Subcutaneous abdominal adipose tissue (tissue), 5 donors: ENCODE measurements around the gene NEURL2.

Experiments used
- H3K27ac ChIP-seq: one replicate; pipeline ENCODE4 v1.7.0; 2013; ENCODE audit warnings: low read depth, mild to moderate bottlenecking, inconsistent platforms, low read length, moderate library complexity
- H3K27me3 ChIP-seq, 5 donors: one replicate each; pipeline ENCODE4 v1.7.0; 2013; ENCODE audit warnings: low read length in 5 of 5, inconsistent platforms in 1 of 5; ENCODE audit not compliant: control insufficient read depth in 5 of 5, insufficient read depth in 4 of 5
- H3K36me3 ChIP-seq, 5 donors: one replicate each; pipeline ENCODE4 v1.7.0; 2013; ENCODE audit warnings: low read length in 5 of 5; ENCODE audit not compliant: control insufficient read depth in 5 of 5, insufficient read depth in 5 of 5
- H3K4me1 ChIP-seq, 5 donors: one replicate each; pipeline ENCODE4 v1.7.0; 2013; ENCODE audit warnings: low read length in 5 of 5, mild to moderate bottlenecking in 3 of 5, moderate library complexity in 1 of 5; ENCODE audit not compliant: control insufficient read depth in 5 of 5, insufficient read depth in 5 of 5
- H3K4me3 ChIP-seq, 5 donors: one replicate each; pipeline ENCODE4 v1.7.0; 2013; ENCODE audit warnings: low read length in 5 of 5, low read depth in 1 of 5
- H3K9ac ChIP-seq, 5 donors: one replicate each; pipeline ENCODE4 v1.7.0; 2013; ENCODE audit warnings: low read length in 5 of 5, mild to moderate bottlenecking in 4 of 5, moderate library complexity in 3 of 5
- H3K9me3 ChIP-seq, 5 donors: one replicate each; pipeline ENCODE4 v1.7.0; 2013; ENCODE audit warnings: low read length in 5 of 5; ENCODE audit not compliant: control insufficient read depth in 5 of 5
- donor health status: healthy.
- donor health status: healthy.
- donor health status: healthy.
- donor health status: healthy.
- donor health status: healthy.

Gene NEURL2

GRCh38 chr20:45890077-45890984, 677 bp downstream of the NEURL2 start:
- Histone ChIP-seq H3K36me3 (peaks cover 5 to 45% (median 36%) of the 10 kb centered on the region in 5 donors), H3K9me3 (no peaks in the 10 kb centered on the region), H3K4me1 (peaks cover 5 to 35% (median 34%) of the 10 kb centered on the region in 5 donors)

DNA sequence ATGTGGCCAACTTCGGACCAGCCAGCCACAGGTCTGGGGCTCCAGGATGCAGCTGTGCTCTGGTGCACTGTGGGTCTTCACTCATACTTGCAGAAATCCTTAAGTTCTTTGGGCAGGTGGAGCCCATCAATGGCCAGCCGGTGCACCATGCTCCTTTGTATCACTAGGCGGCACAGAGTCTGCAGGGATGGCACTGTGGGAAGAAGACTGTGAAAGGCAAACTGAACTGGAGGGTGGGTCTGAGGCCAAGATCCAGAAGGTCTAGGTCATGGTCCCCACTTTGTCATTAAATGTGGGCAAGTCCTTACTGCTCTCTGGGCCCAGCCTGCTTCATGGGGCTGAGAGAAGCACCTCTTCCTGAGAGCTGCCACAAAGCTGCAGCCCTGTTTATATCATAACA, 2.3 kb downstream of the NEURL2 start:
- no peak overlapping the region for H3K27ac ChIP-seq
- H3K9ac ChIP-seq, result no peak overlapping the region
- peaks cover 0 to 33% (median 26%) of the 10 kb centered on the region in 5 donors for H3K36me3 ChIP-seq
- H3K4me3 ChIP-seq, result no peak overlapping the region
- H3K4me1 ChIP-seq, result peaks cover 5 to 46% (median 42%) of the 10 kb centered on the region in 5 donors
- H3K9me3 ChIP-seq, result no peaks in the 10 kb centered on the region
- H3K27me3 ChIP-seq, result no peaks in the 10 kb centered on the region

More at GRCh38 chr20:45890077-45890984, 677 bp downstream of the NEURL2 start:
- Histone ChIP-seq H3K9ac (peak overlapping the region; percentile 57 to 91 (median 67)), H3K27ac (peak overlapping the region; percentile 85), H3K4me3 (peak overlapping the region; percentile 31 to 83 (median 76)), H3K27me3 (no peaks in the 10 kb centered on the region)

DNA sequence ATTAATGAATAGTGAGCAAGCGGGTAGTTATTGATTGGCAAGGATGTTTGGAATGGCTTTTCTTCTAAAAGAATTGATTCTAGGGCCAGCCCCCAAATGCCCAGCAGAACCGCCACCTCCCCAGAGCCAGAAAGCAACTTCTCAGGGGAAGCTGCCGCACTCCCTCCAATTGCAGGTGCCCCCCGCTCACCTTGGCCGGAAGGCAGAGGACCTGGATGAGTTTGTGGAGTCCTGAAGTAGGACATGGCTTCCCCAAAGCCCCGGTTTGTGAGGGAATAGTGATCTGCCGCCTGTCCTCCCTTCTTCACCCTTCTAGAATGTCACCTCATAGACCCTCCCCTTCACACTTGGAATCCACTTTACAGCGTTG, 3.7 kb downstream of the NEURL2 start, which contains the start of gene SPATA25:
SPATA25 (minus strand) TSS at position 277 of the 370 bp plus-strand sequence; CDS start at position 245, 32 bp downstream.
- Histone ChIP-seq H3K27ac (no peak within 1 kb of the TSS), H3K27me3 (no peaks in the 10 kb centered on the region), H3K4me1 (peaks cover 5 to 37% (median 33%) of the 10 kb centered on the region in 5 donors), H3K9ac (no peak within 1 kb of the TSS), H3K9me3 (no peaks in the 10 kb centered on the region), H3K4me3 (no peak within 1 kb of the TSS), H3K36me3 (peaks cover 0 to 35% (median 28%) of the 10 kb centered on the region in 5 donors)

DNA sequence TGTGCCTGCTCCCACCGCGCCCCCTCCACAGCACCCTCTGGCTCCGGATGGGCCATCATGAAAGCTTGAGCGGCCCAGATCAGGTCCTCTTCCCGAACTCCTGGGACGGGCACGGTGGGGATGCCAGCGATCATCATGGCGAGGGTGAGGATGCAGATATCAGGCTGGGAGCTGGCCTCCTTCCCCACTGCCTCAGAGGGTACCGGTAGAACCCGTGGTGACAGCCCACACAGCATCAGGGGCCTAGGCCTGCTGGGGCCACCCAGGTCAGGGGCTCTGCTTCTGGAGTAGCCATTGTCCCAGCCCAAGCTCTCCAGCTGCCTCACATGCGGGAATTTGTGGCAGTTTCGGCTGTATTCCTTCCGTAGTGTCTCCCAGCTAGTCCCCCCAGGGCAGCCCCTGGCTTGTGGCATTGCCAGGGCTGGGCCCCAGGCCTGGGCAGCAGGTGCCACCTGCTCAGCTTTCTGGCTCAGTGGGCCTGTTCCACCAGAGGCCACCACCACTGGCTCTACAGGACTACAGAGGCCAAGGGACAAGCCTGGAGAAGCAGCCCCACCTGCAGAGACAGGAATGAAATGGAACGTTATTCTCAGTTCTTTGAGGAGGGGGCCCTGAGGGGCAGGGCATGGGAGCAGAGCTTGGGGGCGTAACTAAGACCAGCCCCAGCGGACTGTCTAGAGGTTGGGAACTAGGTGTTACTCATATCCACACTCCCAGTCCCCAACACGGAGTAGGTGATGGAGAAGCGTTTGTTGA, 4.2 kb downstream of the NEURL2 start:
- Histone ChIP-seq H3K9me3 (no peaks in the 10 kb centered on the region), H3K4me3 (no peak overlapping the region), H3K36me3 (peaks cover 0 to 34% (median 28%) of the 10 kb centered on the region in 5 donors), H3K27me3 (no peaks in the 10 kb centered on the region), H3K27ac (no peak overlapping the region), H3K4me1 (peaks cover 2 to 34% (median 32%) of the 10 kb centered on the region in 5 donors), H3K9ac (no peak overlapping the region)

DNA sequence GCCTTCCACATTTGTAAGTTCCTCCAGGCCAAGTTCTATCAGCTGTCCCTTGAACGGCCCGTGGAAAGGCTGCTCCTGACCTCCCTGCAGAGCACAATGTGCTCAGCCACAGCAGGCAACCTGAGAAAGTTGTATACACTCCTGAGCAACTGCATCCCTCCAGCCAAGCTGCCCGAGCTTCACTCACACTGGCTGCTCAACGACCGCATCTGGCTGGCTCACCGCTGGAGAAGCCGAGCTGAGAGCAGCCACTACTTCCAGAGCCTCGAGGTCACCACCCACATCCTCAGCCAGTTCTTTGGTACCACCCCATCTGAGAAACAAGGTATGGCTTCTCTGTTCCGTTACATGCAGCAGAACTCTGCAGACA, 7.9 kb downstream of the NEURL2 start:
- Histone ChIP-seq H3K27ac (no peak overlapping the region), H3K4me3 (no peak overlapping the region), H3K9me3 (no peaks in the 10 kb centered on the region), H3K4me1 (peaks cover 0 to 28% (median 22%) of the 10 kb centered on the region in 5 donors), H3K27me3 (no peaks in the 10 kb centered on the region), H3K9ac (no peak overlapping the region), H3K36me3 (peaks cover 0 to 40% (median 35%) of the 10 kb centered on the region in 5 donors)

GRCh38 chr20:45882469-45883099, 8.4 kb downstream of the NEURL2 start:
- Histone ChIP-seq H3K27me3 (no peaks in the 10 kb centered on the region), H3K9ac (no peak overlapping the region), H3K4me1 (peaks cover 0 to 28% (median 22%) of the 10 kb centered on the region in 5 donors), H3K9me3 (no peaks in the 10 kb centered on the region), H3K27ac (peak overlapping the region; percentile 30), H3K36me3 (peaks cover 0 to 44% (median 38%) of the 10 kb centered on the region in 5 donors), H3K4me3 (no peak overlapping the region)

DNA sequence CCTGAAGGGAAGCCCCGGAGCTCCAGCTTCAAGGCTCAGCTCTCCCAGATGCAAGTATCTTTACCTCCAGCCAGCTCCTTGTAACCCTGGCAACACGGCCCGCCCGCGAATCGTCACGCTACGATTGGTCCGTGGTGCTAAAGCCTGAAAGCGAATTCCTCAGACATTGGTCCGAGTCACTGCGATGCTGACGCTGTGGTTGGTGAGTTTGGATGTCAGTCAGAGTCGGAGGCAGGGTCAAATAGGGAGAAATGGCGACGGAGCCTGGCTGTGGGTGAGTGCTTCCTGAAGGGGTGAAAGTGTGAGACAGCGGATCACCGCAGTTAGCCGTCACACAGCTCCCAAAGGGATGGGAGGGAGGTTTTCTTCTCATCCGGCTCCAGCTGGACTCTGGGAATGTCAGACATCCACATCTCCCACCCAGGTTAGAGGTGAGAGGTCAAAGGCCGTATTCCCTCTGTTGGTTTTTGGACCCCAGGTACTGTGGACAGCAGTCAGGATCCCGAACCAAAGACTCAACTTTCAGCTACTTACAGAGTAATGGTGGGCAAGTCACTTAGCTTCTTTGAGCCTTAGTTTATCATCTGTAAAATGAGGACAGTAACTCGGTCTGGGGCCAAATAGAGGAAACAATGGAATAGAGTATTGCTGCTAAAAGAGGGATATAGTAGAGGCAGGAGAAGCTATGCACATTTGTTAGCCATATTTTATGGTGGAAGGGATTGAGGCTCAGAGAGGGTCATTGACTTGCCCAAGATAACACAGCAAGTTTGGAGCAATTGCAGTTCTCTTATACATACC, 9.8 kb downstream of the NEURL2 start, which contains the start of gene ZSWIM1:
ZSWIM1 (plus strand) TSS at position 240 of the 801 bp plus-strand sequence. CDS start 1,366 bp downstream, outside the sequence.
- Histone ChIP-seq H3K4me3 (peak within 1 kb of the TSS; percentile 80 to 97 (median 83)), H3K9ac (peak within 1 kb of the TSS; percentile 78 to 94 (median 92)), H3K9me3 (no peaks in the 10 kb centered on the region), H3K27me3 (no peaks in the 10 kb centered on the region), H3K36me3 (peaks cover 0 to 40% (median 39%) of the 10 kb centered on the region in 5 donors), H3K4me1 (peaks cover 0 to 28% (median 22%) of the 10 kb centered on the region in 5 donors), H3K27ac (peak within 1 kb of the TSS; percentile 77)

- H3K27ac ChIP-seq, result no peak overlapping the region
- no peak overlapping the region for H3K4me3 ChIP-seq
- no peaks in the 10 kb centered on the region for H3K27me3 ChIP-seq
These were observed 12.8 kb downstream of the NEURL2 start for GRCh38 chr20:45878076-45878761.

More at GRCh38 chr20:45878076-45878761, 12.8 kb downstream of the NEURL2 start:
- H3K9ac ChIP-seq, result no peak overlapping the region
- H3K36me3 ChIP-seq, result peaks cover 0 to 31% (median 30%) of the 10 kb centered on the region in 5 donors
- peaks cover 0 to 19% (median 11%) of the 10 kb centered on the region in 5 donors for H3K4me1 ChIP-seq
- H3K9me3 ChIP-seq, result no peaks in the 10 kb centered on the region
